ENCODE data around the gene TMEM208.

TMEM208 gene

GRCh38 chr16:67228905-67229304 lies 2.0 kb downstream of the TMEM208 start:
- Mint-ChIP-seq H3K9me3 (no peaks in the 10 kb centered on the region), H3K27me3 (no peaks in the 10 kb centered on the region), H3K36me3 (ENCODE audit: insufficient read depth) (peaks cover 53% of the 10 kb centered on the region), H3K4me3 (peak overlapping the region; percentile 97 to 99), H3K4me1 (ENCODE audit: low read depth in 2 of 2) (peaks cover 28 to 29% of the 10 kb centered on the region in 2 donors), H3K27ac (peak overlapping the region in 1 of 2 donors; percentile 97)
- DNase-seq: no peak
- no peak for ATAC-seq (replicated peaks)

- H3K4me3 Mint-ChIP-seq: peak overlapping the region in 1 of 2 donors; percentile 27
- no peak overlapping the region for H3K27ac Mint-ChIP-seq
- H3K36me3 Mint-ChIP-seq (ENCODE audit: insufficient read depth): peaks cover 61% of the 10 kb centered on the region
Observed at GRCh38 chr16:67229906-67230808, 3.2 kb downstream of the TMEM208 start.

GRCh38 chr16:67230809-67231660 lies 4.1 kb downstream of the TMEM208 start:
- no peaks in the 10 kb centered on the region for H3K27me3 Mint-ChIP-seq
- DNase-seq (no peak), ATAC-seq (replicated peaks) (no peak)
- H3K9me3 Mint-ChIP-seq: no peaks in the 10 kb centered on the region
- peaks cover 21% of the 10 kb centered on the region in 2 donors for H3K4me1 Mint-ChIP-seq (ENCODE audit: low read depth in 2 of 2)
- peak overlapping the region in 1 of 2 donors; percentile 26 for H3K27ac Mint-ChIP-seq
- H3K4me3 Mint-ChIP-seq: no peak overlapping the region
- H3K36me3 Mint-ChIP-seq (ENCODE audit: insufficient read depth): peaks cover 63% of the 10 kb centered on the region

More at GRCh38 chr16:67229906-67230808, 3.2 kb downstream of the TMEM208 start:
- DNase-seq (no peak), ATAC-seq (replicated peaks) (no peak)
- no peaks in the 10 kb centered on the region for H3K9me3 Mint-ChIP-seq
- no peaks in the 10 kb centered on the region for H3K27me3 Mint-ChIP-seq
- H3K4me1 Mint-ChIP-seq (ENCODE audit: low read depth in 2 of 2): peaks cover 26 to 28% of the 10 kb centered on the region in 2 donors

- no peaks in the 10 kb centered on the region for H3K27me3 Mint-ChIP-seq
- DNase-seq (no peak), ATAC-seq (replicated peaks) (no peak)
- peaks cover 65% of the 10 kb centered on the region for H3K36me3 Mint-ChIP-seq (ENCODE audit: insufficient read depth)
- no peak overlapping the region for H3K27ac Mint-ChIP-seq
- no peaks in the 10 kb centered on the region for H3K9me3 Mint-ChIP-seq
- peaks cover 4 to 15% of the 10 kb centered on the region in 2 donors for H3K4me1 Mint-ChIP-seq (ENCODE audit: low read depth in 2 of 2)
- no peak overlapping the region for H3K4me3 Mint-ChIP-seq
Observed at GRCh38 chr16:67233596-67233995, 6.7 kb downstream of the TMEM208 start.

GRCh38 chr16:67234180-67234597 lies 7.3 kb downstream of the TMEM208 start:
- ATAC-seq (replicated peaks) (no peak), DNase-seq (no peak)
- Mint-ChIP-seq H3K27me3 (no peaks in the 10 kb centered on the region), H3K36me3 (ENCODE audit: insufficient read depth) (peaks cover 60% of the 10 kb centered on the region), H3K27ac (no peak overlapping the region), H3K9me3 (no peaks in the 10 kb centered on the region), H3K4me1 (ENCODE audit: low read depth in 2 of 2) (peaks cover 4 to 15% of the 10 kb centered on the region in 2 donors), H3K4me3 (no peak overlapping the region)

GRCh38 chr16:67235816-67236562 lies 9.1 kb downstream of the TMEM208 start:
- DNase-seq (peak in 2 of 3 experiments; percentile 20 to 29), ATAC-seq (replicated peaks) (peak; percentile 78)
- Mint-ChIP-seq H3K36me3 (ENCODE audit: insufficient read depth) (peaks cover 47% of the 10 kb centered on the region), H3K27me3 (no peaks in the 10 kb centered on the region), H3K27ac (peak overlapping the region; percentile 79 to 87), H3K4me1 (ENCODE audit: low read depth in 2 of 2) (peaks cover 4 to 15% of the 10 kb centered on the region in 2 donors), H3K9me3 (no peaks in the 10 kb centered on the region), H3K4me3 (peak overlapping the region; percentile 6 to 16)

GRCh38 chr16:67236563-67237395 lies 9.8 kb downstream of the TMEM208 start:
- DNase-seq (peak; percentile 65 to 67 (median 66)), ATAC-seq (replicated peaks) (peak; percentile 85)
- Mint-ChIP-seq H3K27me3 (no peaks in the 10 kb centered on the region), H3K36me3 (ENCODE audit: insufficient read depth) (peaks cover 42% of the 10 kb centered on the region), H3K4me3 (peak overlapping the region; percentile 6 to 16), H3K4me1 (ENCODE audit: low read depth in 2 of 2) (peaks cover 4 to 18% of the 10 kb centered on the region in 2 donors), H3K9me3 (no peaks in the 10 kb centered on the region), H3K27ac (peak overlapping the region; percentile 79 to 87)

GRCh38 chr16:67237396-67238277 lies 10.7 kb downstream of the TMEM208 start:
- Mint-ChIP-seq H3K27me3 (no peaks in the 10 kb centered on the region), H3K9me3 (no peaks in the 10 kb centered on the region), H3K27ac (peak overlapping the region; percentile 25 to 70), H3K36me3 (ENCODE audit: insufficient read depth) (peaks cover 34% of the 10 kb centered on the region), H3K4me3 (no peak overlapping the region), H3K4me1 (ENCODE audit: low read depth in 2 of 2) (peaks cover 6 to 21% of the 10 kb centered on the region in 2 donors)
- no peak for ATAC-seq (replicated peaks)
- no peak for DNase-seq

GRCh38 chr16:67238278-67238575 lies 11.3 kb downstream of the TMEM208 start:
- Mint-ChIP-seq H3K4me1 (ENCODE audit: low read depth in 2 of 2) (peaks cover 7 to 22% of the 10 kb centered on the region in 2 donors), H3K27me3 (no peaks in the 10 kb centered on the region), H3K36me3 (ENCODE audit: insufficient read depth) (peaks cover 34% of the 10 kb centered on the region), H3K9me3 (no peaks in the 10 kb centered on the region), H3K27ac (peak overlapping the region in 1 of 2 donors; percentile 70), H3K4me3 (no peak overlapping the region)
- DNase-seq (no peak), ATAC-seq (replicated peaks) (no peak)

- Mint-ChIP-seq H3K36me3 (ENCODE audit: insufficient read depth) (peaks cover 34% of the 10 kb centered on the region), H3K27ac (peak overlapping the region in 1 of 2 donors; percentile 80)
Observed at GRCh38 chr16:67238806-67239470, 12.0 kb downstream of the TMEM208 start.

GRCh38 chr16:67240506-67240905 lies 13.6 kb downstream of the TMEM208 start:
- DNase-seq: no peak
- Mint-ChIP-seq H3K27ac (no peak overlapping the region), H3K4me1 (ENCODE audit: low read depth in 2 of 2) (peaks cover 23 to 38% of the 10 kb centered on the region in 2 donors), H3K4me3 (no peak overlapping the region), H3K36me3 (ENCODE audit: insufficient read depth) (peaks cover 29% of the 10 kb centered on the region), H3K9me3 (no peaks in the 10 kb centered on the region), H3K27me3 (no peaks in the 10 kb centered on the region)
- no peak for ATAC-seq (replicated peaks)

More at GRCh38 chr16:67238806-67239470, 12.0 kb downstream of the TMEM208 start:
- no peak for ATAC-seq (replicated peaks)
- Mint-ChIP-seq H3K9me3 (no peaks in the 10 kb centered on the region), H3K4me3 (no peak overlapping the region), H3K27me3 (no peaks in the 10 kb centered on the region), H3K4me1 (ENCODE audit: low read depth in 2 of 2) (peaks cover 8 to 23% of the 10 kb centered on the region in 2 donors)
- DNase-seq: no peak
